Endothelial cell of umbilical vein (primary cell): ENCODE data around the gene SYNDIG1.

Source experiments
- CTCF ChIP-seq, 2 donors: IDR thresholded peaks; 1 replicate in 1 of 2; 2 replicates in 1 of 2; pipeline ENCODE4 v1.5.1; 2011; ENCODE audit warnings: low read length in 2 of 2, mild to moderate bottlenecking in 2 of 2, moderate library complexity in 2 of 2, control low read depth in 1 of 2, inconsistent platforms in 1 of 2, low read depth in 1 of 2; ENCODE audit not compliant: insufficient read depth in 1 of 2; ENCODE audit errors: extremely low read depth in 1 of 2
- EZH2 ChIP-seq: IDR thresholded peaks from 2 replicates; pipeline ENCODE4 v1.6.1; 2012; ENCODE audit warnings: borderline replicate concordance, low read depth, mild to moderate bottlenecking, moderate library complexity, low read length, inconsistent platforms; ENCODE audit not compliant: severe bottlenecking
- JUN ChIP-seq: IDR thresholded peaks from 2 replicates; pipeline ENCODE4 v1.6.1; 2011; ENCODE audit warnings: borderline replicate concordance, low read depth; ENCODE audit not compliant: insufficient read length, insufficient read depth

DNA sequence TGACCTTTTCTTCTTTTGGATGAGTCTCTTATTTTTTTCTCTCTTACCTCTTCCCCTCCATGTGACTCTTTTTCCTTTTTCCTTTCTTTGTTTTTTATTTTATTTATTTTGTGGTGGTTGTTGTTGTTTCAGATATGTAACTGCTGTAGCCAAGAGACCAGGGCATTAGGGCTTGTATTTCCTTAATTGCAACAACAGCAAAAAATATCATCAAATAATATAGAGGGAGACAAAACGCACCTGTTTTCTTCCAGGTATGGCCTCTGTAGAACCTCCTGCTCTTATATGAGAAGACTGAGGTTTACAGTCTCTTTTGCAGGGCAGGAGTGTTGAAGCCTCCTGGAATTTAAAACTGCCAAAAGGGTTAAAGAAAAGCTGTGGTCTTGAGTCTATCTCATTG lies 149.3 kb downstream of the SYNDIG1 start:
- TF ChIP-seq CTCF (IDR thresholded peaks at IDR 0.05; ENCODE audit: extremely low read depth in 1 of 2, insufficient read depth in 1 of 2, low read depth in 1 of 2, low read length in 2 of 2) (no peak), EZH2 (no peak), JUN (no peak)
